Type B pancreatic cell (in vitro differentiated cells): Measurements from ENCODE around the gene SAT1. TPM values are rescaled to one million over a fixed set of nuclear protein-coding genes. Genes with fewer than 3 reads are reported as not detected.

Experiments used
- DNase-seq: peaks from one replicate; pipeline ENCODE4 v3.0.0; 2021; ENCODE audit warnings: mixed read lengths; ENCODE audit not compliant: unreplicated experiment; ENCODE audit errors: extremely low spot score
- H3K27ac Mint-ChIP-seq: 2 replicates; pipeline ENCODE4 v1.8.0; 2021; ENCODE audit warnings: mild to moderate bottlenecking, mixed read lengths
- H3K27me3 Mint-ChIP-seq: 2 replicates; pipeline ENCODE4 v1.8.0; 2021; ENCODE audit warnings: mixed read lengths
- H3K36me3 Mint-ChIP-seq: 2 replicates; pipeline ENCODE4 v1.8.0; 2021; ENCODE audit warnings: mixed read lengths
- H3K4me1 Mint-ChIP-seq: one replicate; pipeline ENCODE4 v1.8.0; 2021; ENCODE audit warnings: mixed read lengths; ENCODE audit not compliant: unreplicated experiment
- H3K4me3 Mint-ChIP-seq: 2 replicates; pipeline ENCODE4 v1.8.0; 2021; ENCODE audit warnings: mild to moderate bottlenecking, mixed read lengths
- H3K9me3 Mint-ChIP-seq: 2 replicates; pipeline ENCODE4 v1.8.0; 2021; ENCODE audit warnings: mixed read lengths
- CTCF ChIP-seq: fragments of 200-600 bp; sonication (generic); conservative IDR thresholded peaks from 2 replicates; pipeline ENCODE4 v1.5.0; 2021; ENCODE audit warnings: antibody characterized with exemption, mild to moderate bottlenecking
- total RNA-seq: library from RNA; stranded (reverse); gene quantifications from 2 replicates; pipeline ENCODE4 v1.2.1, GENCODE V29; 2021; ENCODE audit warnings: low replicate concordance

SAT1 gene
- total RNA-seq, 1 donor from 2014 or later, result 440 TPM

- Mint-ChIP-seq H3K4me3 (no peak overlapping the region), H3K9me3 (no peaks in the 10 kb centered on the region), H3K4me1 (peaks cover 8% of the 10 kb centered on the region), H3K27me3 (no peaks in the 10 kb centered on the region), H3K27ac (no peak overlapping the region), H3K36me3 (peaks cover 11% of the 10 kb centered on the region)
- TF ChIP-seq CTCF, result no peak
- no peak for DNase-seq
Measured at GRCh38 chrX:23825675-23826074, 42.7 kb downstream of the SAT1 start.

- Mint-ChIP-seq H3K9me3 (no peaks in the 10 kb centered on the region), H3K4me1 (peaks cover 8% of the 10 kb centered on the region), H3K27ac (no peak overlapping the region), H3K36me3 (peaks cover 11% of the 10 kb centered on the region), H3K4me3 (no peak overlapping the region), H3K27me3 (no peaks in the 10 kb centered on the region)
- DNase-seq, result no peak
- TF ChIP-seq CTCF, result no peak
Measured at GRCh38 chrX:23826216-23826615, 43.2 kb downstream of the SAT1 start.

GRCh38 chrX:23826653-23827052, 43.7 kb downstream of the SAT1 start:
- no peaks in the 10 kb centered on the region for H3K9me3 Mint-ChIP-seq
- peaks cover 8% of the 10 kb centered on the region for H3K4me1 Mint-ChIP-seq
- H3K27ac Mint-ChIP-seq, result no peak overlapping the region
- H3K27me3 Mint-ChIP-seq, result no peaks in the 10 kb centered on the region
- no peak for TF ChIP-seq CTCF
- H3K4me3 Mint-ChIP-seq, result no peak overlapping the region
- peaks cover 11% of the 10 kb centered on the region for H3K36me3 Mint-ChIP-seq
- no peak for DNase-seq

- Mint-ChIP-seq H3K27ac (no peak overlapping the region), H3K36me3 (peaks cover 15% of the 10 kb centered on the region), H3K27me3 (no peaks in the 10 kb centered on the region), H3K9me3 (no peaks in the 10 kb centered on the region), H3K4me1 (peaks cover 8% of the 10 kb centered on the region), H3K4me3 (no peak overlapping the region)
- no peak for TF ChIP-seq CTCF
- DNase-seq, result no peak
Measured at GRCh38 chrX:23828881-23829280, 45.9 kb downstream of the SAT1 start.

GRCh38 chrX:23832721-23833120, 49.7 kb downstream of the SAT1 start:
- H3K27ac Mint-ChIP-seq, result peak overlapping the region; percentile 10
- H3K9me3 Mint-ChIP-seq, result no peaks in the 10 kb centered on the region
- peaks cover 8% of the 10 kb centered on the region for H3K4me1 Mint-ChIP-seq
- no peak for TF ChIP-seq CTCF
- no peak overlapping the region for H3K4me3 Mint-ChIP-seq
- DNase-seq, result no peak
- H3K36me3 Mint-ChIP-seq, result peaks cover 14% of the 10 kb centered on the region
- no peaks in the 10 kb centered on the region for H3K27me3 Mint-ChIP-seq

Other genes starting within 250 kb of the SAT1 start
- gene PRDX4, start 115.7 kb upstream of the SAT1 start, total RNA-seq, result 195 and 268 TPM in 2 replicates
- gene ACOT9, start 39.9 kb upstream of the SAT1 start, total RNA-seq, result 37.9 and 51.2 TPM in 2 replicates
- 45.8 and 78.2 TPM in 2 replicates for gene APOO, start 124.8 kb downstream of the SAT1 start, total RNA-seq
- gene CXorf58, start 124.8 kb downstream of the SAT1 start, total RNA-seq, result 0.40 TPM in 1 of 2 replicates, not detected in the other
- gene KLHL15, start 244.0 kb downstream of the SAT1 start, total RNA-seq, result 12.0 and 17.6 TPM in 2 replicates